ENCODE measurements around the gene PIAS3.
"Not testable (repeated sequence)": the region's sequence is repeated elsewhere in the genome, so short reads cannot be mapped to it uniquely, and the experiment has no call there.

PIAS3 gene

GRCh38 chr1:145874646-145875045 is 15.8 kb upstream of the PIAS3 start:
- DNase-seq (ENCODE audit: low spot score): no peak

- DNase-seq (ENCODE audit: low spot score): peak; percentile 23
These were observed 13.4 kb upstream of the PIAS3 start for GRCh38 chr1:145871994-145872924.

- no peak for DNase-seq (ENCODE audit: low spot score)
These were observed 9.4 kb upstream of the PIAS3 start for GRCh38 chr1:145868232-145868631.

GRCh38 chr1:145863282-145864018 is 4.6 kb upstream of the PIAS3 start:
- no peak for DNase-seq (ENCODE audit: low spot score)

- DNase-seq (ENCODE audit: low spot score): peak; percentile 66
These were observed 676 bp upstream of the PIAS3 start for GRCh38 chr1:145859491-145860023.

- peak; percentile 28 for DNase-seq (ENCODE audit: low spot score)
These were observed 512 bp downstream of the PIAS3 start for GRCh38 chr1:145858238-145858900.

- DNase-seq (ENCODE audit: low spot score): no peak
These were observed 1.7 kb downstream of the PIAS3 start for GRCh38 chr1:145857170-145857569.

GRCh38 chr1:145855426-145855948 is 3.4 kb downstream of the PIAS3 start:
- no peak for DNase-seq (ENCODE audit: low spot score)

- no peak for DNase-seq (ENCODE audit: low spot score)
These were observed 9.3 kb downstream of the PIAS3 start for GRCh38 chr1:145849356-145850160.

GRCh38 chr1:145847827-145848226 is 11.1 kb downstream of the PIAS3 start:
- no peak for DNase-seq (ENCODE audit: low spot score)

- DNase-seq (ENCODE audit: low spot score): no peak
These were observed 12.7 kb downstream of the PIAS3 start for GRCh38 chr1:145846201-145846612.

- DNase-seq (ENCODE audit: low spot score): peak; percentile 73
These were observed 13.2 kb downstream of the PIAS3 start, which contains the start of gene NUDT17 for GRCh38 chr1:145845514-145846161. Gene NUDT17 (plus strand): TSS chr1:145845630. CDS start chr1:145845641, 11 bp downstream.

- DNase-seq (ENCODE audit: low spot score): no peak
These were observed 13.8 kb downstream of the PIAS3 start for GRCh38 chr1:145845144-145845513.

- no peak for DNase-seq (ENCODE audit: low spot score)
These were observed 15.8 kb downstream of the PIAS3 start for GRCh38 chr1:145843031-145843430.

- DNase-seq (ENCODE audit: low spot score): no peak
These were observed 21.2 kb downstream of the PIAS3 start for GRCh38 chr1:145837656-145838055.

GRCh38 chr1:145830810-145831209 is 28.1 kb downstream of the PIAS3 start:
- DNase-seq (ENCODE audit: low spot score): not testable (repeated sequence)

- no peak for DNase-seq (ENCODE audit: low spot score)
These were observed 30.4 kb downstream of the PIAS3 start for GRCh38 chr1:145828367-145829026.

GRCh38 chr1:145827966-145828365 is 30.9 kb downstream of the PIAS3 start:
- no peak for DNase-seq (ENCODE audit: low spot score)

GRCh38 chr1:145826030-145826429 is 32.9 kb downstream of the PIAS3 start:
- DNase-seq (ENCODE audit: low spot score): no peak

GRCh38 chr1:145824499-145824842 is 34.4 kb downstream of the PIAS3 start:
- DNase-seq (ENCODE audit: low spot score): no peak
